Neural cell (in vitro differentiated cells): ENCODE data around the gene AKAP6. TPM values are rescaled to one million over a fixed set of nuclear protein-coding genes. Genes with fewer than 3 reads are reported as not detected.

Source experiments
- H2AFZ ChIP-seq: fragments of 200-600, 300-800 bp; sonication (generic), shearing (Covaris generic); 2 replicates; pipeline ENCODE4 v1.6.0; 2014; ENCODE audit warnings: low read depth, mild to moderate bottlenecking, antibody characterized with exemption, low read length, moderate library complexity
- H3F3A ChIP-seq: fragments of 200-600 bp; shearing (Covaris generic); 2 replicates; pipeline ENCODE4 v1.6.1; 2016; ENCODE audit warnings: mild to moderate bottlenecking, moderate library complexity, mixed read lengths, antibody characterized with exemption, low read length; ENCODE audit not compliant: insufficient read depth, poor library complexity, severe bottlenecking
- H3K27ac ChIP-seq: fragments of 200-600, 300-800 bp; sonication (generic), shearing (Covaris generic); 2 replicates; pipeline ENCODE4 v1.5.1; 2014; ENCODE audit warnings: mild to moderate bottlenecking, low read length, moderate library complexity
- H3K27me3 ChIP-seq: fragments of 300-800, 200-600 bp; sonication (generic), shearing (Covaris generic); 2 replicates; pipeline ENCODE4 v1.6.0; 2014; ENCODE audit warnings: mild to moderate bottlenecking, low read depth, low read length, moderate library complexity; ENCODE audit not compliant: insufficient read depth
- H3K36me3 ChIP-seq: fragments of 300-800, 200-600 bp; sonication (generic), shearing (Covaris generic); 2 replicates; pipeline ENCODE4 v1.5.1; 2014; ENCODE audit warnings: mild to moderate bottlenecking, antibody characterized with exemption, low read length, moderate library complexity; ENCODE audit not compliant: insufficient read depth
- H3K4me2 ChIP-seq: fragments of 300-800, 200-600 bp; sonication (generic), shearing (Covaris generic); 2 replicates; pipeline ENCODE4 v1.6.0; 2014; ENCODE audit warnings: mild to moderate bottlenecking, low read length
- H3K4me3 ChIP-seq: fragments of 300-800, 200-600 bp; sonication (generic), shearing (Covaris generic); 2 replicates; pipeline ENCODE4 v1.5.1; 2014; ENCODE audit warnings: mild to moderate bottlenecking, low read length, moderate library complexity
- H3K79me2 ChIP-seq: fragments of 200-600 bp; shearing (Covaris generic); replicated peaks from 2 replicates; pipeline ENCODE4 v1.6.0; 2014; ENCODE audit warnings: mild to moderate bottlenecking, low read length, moderate library complexity; ENCODE audit not compliant: insufficient read depth
- H3K9ac ChIP-seq: fragments of 300-800, 200-600 bp; sonication (generic), shearing (Covaris generic); 2 replicates; pipeline ENCODE4 v1.6.1; 2016; ENCODE audit warnings: mild to moderate bottlenecking, low read length, mixed read lengths
- H3K9me2 ChIP-seq: fragments of 200-600 bp; shearing (Covaris generic); 2 replicates; pipeline ENCODE4 v1.6.1; 2016; ENCODE audit warnings: mild to moderate bottlenecking, low read length, mixed read lengths; ENCODE audit not compliant: insufficient read depth
- H3K9me3 ChIP-seq: fragments of 200-600, 300-800 bp; sonication (generic), shearing (Covaris generic); 2 replicates; pipeline ENCODE4 v1.6.1; 2016; ENCODE audit warnings: mild to moderate bottlenecking, mixed run types, low read length, moderate library complexity, mixed read lengths
- H4K20me1 ChIP-seq: fragments of 200-600 bp; shearing (Covaris generic); 2 replicates; pipeline ENCODE4 v1.6.1; 2016; ENCODE audit warnings: mild to moderate bottlenecking, mixed run types; ENCODE audit not compliant: insufficient read depth
- CTCF ChIP-seq: fragments of 450-650 bp; IDR thresholded peaks from 2 replicates; pipeline ENCODE4 v1.5.1; 2014; ENCODE audit warnings: antibody characterized with exemption, mild to moderate bottlenecking, moderate library complexity; ENCODE audit not compliant: poor library complexity, severe bottlenecking
- EP300 ChIP-seq: fragments of 450-650 bp; conservative IDR thresholded peaks from 2 replicates; pipeline ENCODE4 v1.6.1; 2014; ENCODE audit warnings: antibody characterized with exemption, mild to moderate bottlenecking, moderate library complexity; ENCODE audit not compliant: poor library complexity, severe bottlenecking
- EZH2 ChIP-seq: fragments of 200-600, 300-800 bp; shearing (Covaris generic), sonication (generic); IDR thresholded peaks from 2 replicates; pipeline ENCODE4 v1.6.1; 2014; ENCODE audit warnings: antibody characterized with exemption, low read length, borderline replicate concordance, mild to moderate bottlenecking; ENCODE audit not compliant: insufficient read depth, poor library complexity, severe bottlenecking
- MXI1 ChIP-seq: fragments of 450-650 bp; conservative IDR thresholded peaks from 2 replicates; pipeline ENCODE4 v1.6.1; 2014; ENCODE audit warnings: antibody characterized with exemption, mild to moderate bottlenecking; ENCODE audit not compliant: poor library complexity, severe bottlenecking
- POLR2AphosphoS5 ChIP-seq: IDR thresholded peaks from 2 replicates; pipeline ENCODE4 v1.6.1; 2012
- RAD21 ChIP-seq: fragments of 450-650 bp; conservative IDR thresholded peaks from 2 replicates; pipeline ENCODE4 v1.6.1; 2014; ENCODE audit warnings: antibody characterized with exemption, mild to moderate bottlenecking, moderate library complexity
- REST ChIP-seq: IDR thresholded peaks from 2 replicates; pipeline ENCODE4 v1.6.1; 2012; ENCODE audit warnings: borderline replicate concordance
- SMC3 ChIP-seq: fragments of 450-650 bp; conservative IDR thresholded peaks from 2 replicates; pipeline ENCODE4 v1.6.1; 2014; ENCODE audit warnings: antibody characterized with exemption, mild to moderate bottlenecking, moderate library complexity; ENCODE audit not compliant: poor library complexity
- TAF1 ChIP-seq: IDR thresholded peaks from 2 replicates; pipeline ENCODE4 v1.6.1; 2012; ENCODE audit warnings: low read depth
- polyA plus RNA-seq: library from polyadenylated mRNA; depleted of rRNA; stranded (reverse); fragments of >200 nt; gene quantifications from 2 replicates; pipeline ENCODE4 v1.2.3, GENCODE V29; 2014

Gene AKAP6
- polyA plus RNA-seq, 1 donor from 2014 or later = 15.8 TPM

GRCh38 chr14:32341947-32342846 lies 13.1 kb downstream of the AKAP6 start:
- TF ChIP-seq TAF1 = no peak
- TF ChIP-seq SMC3 = no peak
- no peak for TF ChIP-seq CTCF
- no peak for TF ChIP-seq POLR2AphosphoS5
- H3K4me3 ChIP-seq = no peak overlapping the region
- H3K9me3 ChIP-seq = no peaks in the 10 kb centered on the region
- peaks cover 15% of the 10 kb centered on the region for H3K36me3 ChIP-seq
- peaks cover 32% of the 10 kb centered on the region for H3K79me2 ChIP-seq
- H3K9me2 ChIP-seq = no peaks in the 10 kb centered on the region
- no peak overlapping the region for H3K9ac ChIP-seq
- no peaks in the 10 kb centered on the region for H3K27me3 ChIP-seq
- H3K4me2 ChIP-seq = no peak overlapping the region
- H2AFZ ChIP-seq = no peak overlapping the region
- H4K20me1 ChIP-seq = no peaks in the 10 kb centered on the region
- H3K27ac ChIP-seq = no peak overlapping the region
- H3F3A ChIP-seq = no peaks in the 10 kb centered on the region

- Histone ChIP-seq H3K4me3 (no peak overlapping the region), H3K27me3 (no peaks in the 10 kb centered on the region), H2AFZ (no peak overlapping the region), H3F3A (no peaks in the 10 kb centered on the region), H3K27ac (no peak overlapping the region), H3K36me3 (peaks cover 15% of the 10 kb centered on the region), H4K20me1 (no peaks in the 10 kb centered on the region), H3K79me2 (peaks cover 29% of the 10 kb centered on the region), H3K9me2 (no peaks in the 10 kb centered on the region), H3K9me3 (no peaks in the 10 kb centered on the region), H3K9ac (no peak overlapping the region), H3K4me2 (no peak overlapping the region)
- TF ChIP-seq REST (no peak), CTCF (no peak), SMC3 (no peak), TAF1 (no peak), EP300 (no peak), RAD21 (no peak), EZH2 (no peak), POLR2AphosphoS5 (no peak), MXI1 (no peak)
Observed at GRCh38 chr14:32342847-32343194, 13.7 kb downstream of the AKAP6 start.
